ENCODE data around the gene DNAH14. TPM values are rescaled to one million over a fixed set of nuclear protein-coding genes. Genes with fewer than 3 reads are reported as not detected.

The DNAH14 gene
- total and polyA plus RNA-seq, 2 of the 8 experiments (the other 6 are each of a cell fraction or from before 2014, with no cell fraction given) = 8.4 to 40.7 TPM

GRCh38 chr1:225280563-225280962 lies 351.1 kb downstream of the DNAH14 start (continued):
- TF ChIP-seq CHD1 (IDR thresholded peaks at IDR 0.05; ENCODE audit: low read depth, low read length) = no peak
- TF ChIP-seq SIX5 (IDR thresholded peaks at IDR 0.05; ENCODE audit: low read depth, low read length) = no peak

All from H1 (cell line).